Panc1 (cell line): Measurements from ENCODE around the gene GAL3ST1.

Experiments used
- CTCF ChIP-seq: fragments of 450-650 bp; IDR thresholded peaks from 2 replicates; pipeline ENCODE4 v1.5.1; 2017; ENCODE audit warnings: mild to moderate bottlenecking
- POLR2AphosphoS5 ChIP-seq: IDR thresholded peaks from 2 replicates; pipeline ENCODE4 v1.6.1; 2012; ENCODE audit warnings: mild to moderate bottlenecking, low read depth, low read length, moderate library complexity
- TCF7L2 ChIP-seq: IDR thresholded peaks from 2 replicates; pipeline ENCODE4 v1.6.1; 2011; ENCODE audit warnings: mild to moderate bottlenecking, low read depth, low read length, inconsistent platforms

DNA sequence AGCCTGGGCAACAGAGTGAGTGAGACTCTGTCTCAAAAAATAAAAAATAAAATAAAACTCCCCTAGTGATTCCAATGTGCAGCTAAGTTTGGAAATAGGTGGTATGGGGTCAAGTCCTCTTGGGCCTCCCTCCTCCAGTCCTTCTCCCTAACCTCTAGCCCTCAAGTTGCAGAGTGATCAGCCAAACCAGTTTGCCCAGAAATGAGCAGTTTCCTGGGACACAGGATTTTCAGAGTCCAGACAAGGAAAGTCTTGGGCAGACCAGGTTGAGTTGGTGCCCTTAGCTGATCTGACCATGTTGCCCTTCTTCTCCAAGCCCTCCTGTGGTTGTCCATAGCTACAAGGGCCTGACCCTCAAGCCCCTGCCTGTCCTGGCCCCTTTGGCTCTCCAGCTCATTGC lies 40.4 kb upstream of the GAL3ST1 start:
- TF ChIP-seq TCF7L2 (no peak), CTCF (no peak), POLR2AphosphoS5 (no peak)
